Colonic mucosa (tissue), 4 donors: Measurements from ENCODE around the gene NDUFS2. TPM values are rescaled to one million over a fixed set of nuclear protein-coding genes. Genes with fewer than 3 reads are reported as not detected.

Source experiments
- DNase-seq: peaks from one replicate; pipeline ENCODE4 v3.0.0-alpha.2; 2020
- H3K27ac ChIP-seq: fragments of 200-600 bp; one replicate; pipeline ENCODE4 v1.8.0; 2021
- H3K27me3 ChIP-seq: fragments of 200-600 bp; one replicate; pipeline ENCODE4 v1.8.0; 2021
- H3K36me3 ChIP-seq: fragments of 200-600 bp; one replicate; pipeline ENCODE4 v1.8.0; 2021
- H3K4me1 ChIP-seq: fragments of 200-600 bp; one replicate; pipeline ENCODE4 v1.8.0; 2021; ENCODE audit warnings: mild to moderate bottlenecking
- H3K4me3 ChIP-seq: fragments of 200-600 bp; one replicate; pipeline ENCODE4 v1.8.0; 2021
- H3K9ac ChIP-seq, 2 donors: one replicate each; pipeline ENCODE4 v1.7.0; 2013; ENCODE audit warnings: control low read depth in 2 of 2, low read depth in 2 of 2, low read length in 2 of 2
- H3K9me3 ChIP-seq: fragments of 200-600 bp; one replicate; pipeline ENCODE4 v1.8.0; 2021
- CTCF ChIP-seq: fragments of 200-600 bp; IDR thresholded peaks from one replicate; pipeline ENCODE4 v1.8.0; 2022; ENCODE audit warnings: antibody characterized with exemption, mild to moderate bottlenecking
- intact Hi-C: fragments of 100-400 bp; cut with DNase I; formaldehyde crosslinking; loops from one replicate; pipeline ENCODE4 v1.14.1; 2022
- total RNA-seq, 2 donors: library from RNA; stranded (reverse); fragmentation: NEBNext Ultra II Directional in 1 of 2; extraction: Animal tissue kit (Norgen Biotek cat#: 25700) in 1 of 2; gene quantifications; one replicate each; pipeline ENCODE4 v1.2.1, GENCODE V29; 2021
- donor health status: healthy.
- donor health status: DM: no; HTN: no; CAD: no.
- donor health status: DM: no; HTN: no; CAD: no.

Gene NDUFS2
- 100 to 1,000 TPM; 167 to 169 TPM for total RNA-seq

GRCh38 chr1:161201836-161202712 is at the start of gene NDUFS2:
Gene NDUFS2 (plus strand): TSS chr1:161202367. CDS start chr1:161202386, 19 bp downstream.
- peak; percentile 98 for DNase-seq
- TF ChIP-seq CTCF, result no peak
- H3K4me3 ChIP-seq, result peak within 1 kb of the TSS; percentile 49
- H3K9me3 ChIP-seq, result no peaks in the 10 kb centered on the region
- H3K4me1 ChIP-seq, result no peaks in the 10 kb centered on the region
- peak within 1 kb of the TSS; percentile 86 for H3K27ac ChIP-seq
- intact Hi-C loops, result no loop called here
- no peaks in the 10 kb centered on the region for H3K27me3 ChIP-seq
- peak within 1 kb of the TSS; percentile 70 to 96 for H3K9ac ChIP-seq
- H3K36me3 ChIP-seq, result no peaks in the 10 kb centered on the region

- no peaks in the 10 kb centered on the region for H3K27me3 ChIP-seq
- TF ChIP-seq CTCF, result no peak
- H3K36me3 ChIP-seq, result no peaks in the 10 kb centered on the region
- DNase-seq, result no peak
- no peak overlapping the region for H3K9ac ChIP-seq
- peak overlapping the region; percentile 88 for H3K27ac ChIP-seq
- H3K4me1 ChIP-seq, result peaks cover 8% of the 10 kb centered on the region
- peak overlapping the region; percentile 70 for H3K4me3 ChIP-seq
- intact Hi-C loops, result no loop called here
- H3K9me3 ChIP-seq, result no peaks in the 10 kb centered on the region
These were observed 49.0 kb upstream of the NDUFS2 start for GRCh38 chr1:161153176-161153575.

- no peaks in the 10 kb centered on the region for H3K36me3 ChIP-seq
- H3K9ac ChIP-seq, result peak within 1 kb of the TSS; percentile 74 to 86
- intact Hi-C loops, result no loop called here
- H3K27me3 ChIP-seq, result no peaks in the 10 kb centered on the region
- peak within 1 kb of the TSS; percentile 88 for H3K27ac ChIP-seq
- peaks cover 8% of the 10 kb centered on the region for H3K4me1 ChIP-seq
- peak within 1 kb of the TSS; percentile 70 for H3K4me3 ChIP-seq
- no peaks in the 10 kb centered on the region for H3K9me3 ChIP-seq
- TF ChIP-seq CTCF, result no peak
- DNase-seq, result peak; percentile 85
These were observed 48.4 kb upstream of the NDUFS2 start, which contains the start of gene UFC1 for GRCh38 chr1:161153682-161154337. Gene UFC1 (plus strand): TSS chr1:161153978. CDS start chr1:161153998, 20 bp downstream.

GRCh38 chr1:161157867-161158266 is 44.3 kb upstream of the NDUFS2 start:
- intact Hi-C loops, result no loop called here
- H3K4me1 ChIP-seq, result peaks cover 18% of the 10 kb centered on the region

More at GRCh38 chr1:161157867-161158266, 44.3 kb upstream of the NDUFS2 start:
- no peak for DNase-seq
- no peak for TF ChIP-seq CTCF
- no peak overlapping the region for H3K4me3 ChIP-seq
- no peaks in the 10 kb centered on the region for H3K36me3 ChIP-seq
- H3K27ac ChIP-seq, result no peak overlapping the region
- H3K9me3 ChIP-seq, result no peaks in the 10 kb centered on the region
- no peak overlapping the region for H3K9ac ChIP-seq
- H3K27me3 ChIP-seq, result no peaks in the 10 kb centered on the region
